Calu3 (cell line): ENCODE results near the gene CCDC184. TPM values are rescaled to one million over a fixed set of nuclear protein-coding genes. Genes with fewer than 3 reads are reported as not detected.
"Not testable (repeated sequence)": the region's sequence is repeated elsewhere in the genome, so short reads cannot be mapped to it uniquely, and the experiment has no call there.

Experiments
- BruUV-seq: library from RNA; stranded (reverse); fragments of 400-500 nt; replicated peaks from 2 replicates; lab custom pipeline; 2021; lab: Mats Ljungman, UMichigan
- CTCF ChIA-PET: fragments of 300-600 bp; sonication (Branson Sonifier 250); formaldehyde crosslinking; loops from one replicate; lab custom pipeline; 2022; ENCODE audit warnings: antibody characterized with exemption; lab: Charles Lee
- DNase-seq: peaks from one replicate; pipeline ENCODE4 v3.0.0; 2022
- H3K27ac Mint-ChIP-seq: one replicate; pipeline ENCODE4 v1.8.0; 2022; ENCODE audit warnings: mixed read lengths; ENCODE audit not compliant: unreplicated experiment
- H3K27me3 Mint-ChIP-seq: one replicate; pipeline ENCODE4 v1.8.0; 2022; ENCODE audit warnings: mixed read lengths; ENCODE audit not compliant: unreplicated experiment
- H3K36me3 Mint-ChIP-seq: one replicate; pipeline ENCODE4 v1.8.0; 2022; ENCODE audit warnings: mild to moderate bottlenecking, moderate library complexity, mixed read lengths; ENCODE audit not compliant: insufficient read depth, unreplicated experiment
- H3K4me1 Mint-ChIP-seq: one replicate; pipeline ENCODE4 v1.8.0; 2022; ENCODE audit warnings: mild to moderate bottlenecking, low read depth, mixed read lengths; ENCODE audit not compliant: unreplicated experiment
- H3K4me3 Mint-ChIP-seq: one replicate; pipeline ENCODE4 v1.8.0; 2022; ENCODE audit warnings: mild to moderate bottlenecking, low read depth, moderate library complexity, mixed read lengths; ENCODE audit not compliant: unreplicated experiment
- H3K9me3 Mint-ChIP-seq: one replicate; pipeline ENCODE4 v1.8.0; 2022; ENCODE audit warnings: low read depth, mixed read lengths; ENCODE audit not compliant: unreplicated experiment
- intact Hi-C: fragments of 100-400 bp; cut with micrococcal nuclease; formaldehyde crosslinking; loops from one replicate; pipeline ENCODE4 v1.10.0; 2022; ENCODE audit not compliant: unreplicated experiment
- total RNA-seq: library from RNA; stranded (reverse); gene quantifications from 2 replicates; pipeline ENCODE4 v1.2.3, GENCODE V29; 2022
- TF ChIP-seq, protein P1 (sequence below): fragments of 200-600 bp; IDR thresholded peaks from one replicate; pipeline ENCODE4 v1.8.0; 2022; ENCODE audit warnings: antibody characterized with exemption; ENCODE audit not compliant: unreplicated experiment

The CCDC184 gene
- total RNA-seq, 1 experiment from 2014 or later, result 0.45 TPM

- H3K9me3 Mint-ChIP-seq, result no peaks in the 10 kb centered on the region
- TF ChIP-seq, protein P1, sequence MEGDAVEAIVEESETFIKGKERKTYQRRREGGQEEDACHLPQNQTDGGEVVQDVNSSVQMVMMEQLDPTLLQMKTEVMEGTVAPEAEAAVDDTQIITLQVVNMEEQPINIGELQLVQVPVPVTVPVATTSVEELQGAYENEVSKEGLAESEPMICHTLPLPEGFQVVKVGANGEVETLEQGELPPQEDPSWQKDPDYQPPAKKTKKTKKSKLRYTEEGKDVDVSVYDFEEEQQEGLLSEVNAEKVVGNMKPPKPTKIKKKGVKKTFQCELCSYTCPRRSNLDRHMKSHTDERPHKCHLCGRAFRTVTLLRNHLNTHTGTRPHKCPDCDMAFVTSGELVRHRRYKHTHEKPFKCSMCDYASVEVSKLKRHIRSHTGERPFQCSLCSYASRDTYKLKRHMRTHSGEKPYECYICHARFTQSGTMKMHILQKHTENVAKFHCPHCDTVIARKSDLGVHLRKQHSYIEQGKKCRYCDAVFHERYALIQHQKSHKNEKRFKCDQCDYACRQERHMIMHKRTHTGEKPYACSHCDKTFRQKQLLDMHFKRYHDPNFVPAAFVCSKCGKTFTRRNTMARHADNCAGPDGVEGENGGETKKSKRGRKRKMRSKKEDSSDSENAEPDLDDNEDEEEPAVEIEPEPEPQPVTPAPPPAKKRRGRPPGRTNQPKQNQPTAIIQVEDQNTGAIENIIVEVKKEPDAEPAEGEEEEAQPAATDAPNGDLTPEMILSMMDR, result no peak
- H3K4me1 Mint-ChIP-seq, result no peaks in the 10 kb centered on the region
- H3K36me3 Mint-ChIP-seq, result no peaks in the 10 kb centered on the region
- no TSS peak for BruUV-seq
- H3K4me3 Mint-ChIP-seq, result no peak overlapping the region
- intact Hi-C loops, result no loop called here
- H3K27me3 Mint-ChIP-seq, result no peaks in the 10 kb centered on the region
- CTCF ChIA-PET, result no interaction called here
- DNase-seq, result no peak
- H3K27ac Mint-ChIP-seq, result no peak overlapping the region
Observed at GRCh38 chr12:48221645-48222044, 38.2 kb downstream of the CCDC184 start.

DNA sequence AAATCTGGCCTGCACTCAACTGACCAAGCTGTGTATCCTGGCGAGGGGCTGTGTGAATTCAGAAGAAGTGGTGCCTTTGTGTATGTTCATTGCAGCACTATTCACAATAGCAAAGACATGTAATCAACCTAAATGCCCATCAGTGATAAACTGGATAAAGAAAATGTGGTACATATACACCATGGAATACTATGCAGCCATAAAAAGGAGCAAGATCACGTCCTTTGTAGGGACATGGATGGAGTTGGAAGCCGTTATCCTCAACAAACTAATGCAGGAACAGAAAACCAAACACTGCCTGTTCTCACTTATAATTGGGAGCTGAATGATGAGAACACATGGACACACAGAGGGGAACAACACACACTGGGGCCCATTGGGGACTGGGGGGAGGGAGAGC, 41.1 kb downstream of the CCDC184 start:
- CTCF ChIA-PET, intact Hi-C loops, H3K27me3 Mint-ChIP-seq: not testable (repeated sequence)

DNA sequence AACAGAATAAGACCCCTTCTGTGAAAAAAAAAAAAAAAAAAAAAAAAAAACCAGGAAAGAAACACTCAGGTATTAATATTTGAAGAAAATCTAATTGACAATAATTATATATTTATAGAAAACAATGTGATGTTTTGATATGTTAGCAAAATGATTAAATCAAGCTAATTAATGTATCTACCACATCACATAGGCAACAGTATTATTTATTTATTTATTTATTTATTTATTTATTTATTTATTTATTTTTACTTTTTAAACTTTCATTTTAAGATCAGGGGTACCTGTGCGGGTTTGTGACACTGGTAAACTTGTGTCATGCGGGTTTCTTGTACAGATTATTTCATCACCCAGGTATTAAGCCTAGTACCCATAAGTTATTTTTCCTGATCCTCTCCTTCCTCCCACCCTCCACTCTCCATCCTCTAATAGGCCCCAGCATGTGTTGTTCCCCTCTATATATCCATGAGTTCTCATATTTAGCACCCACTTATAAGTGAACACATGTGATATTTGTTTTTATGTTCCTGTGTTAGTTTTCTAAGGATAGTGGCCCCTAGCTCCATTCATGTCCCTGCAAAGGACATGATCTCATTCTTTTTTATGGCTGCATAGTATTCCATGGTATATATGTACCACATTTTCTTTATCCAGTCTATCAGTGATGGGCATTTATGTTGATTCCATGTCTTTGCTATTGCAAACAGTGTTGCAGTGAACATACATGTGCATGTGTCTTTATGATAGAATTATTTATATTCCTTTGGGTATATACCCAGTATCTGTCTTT, 47.9 kb downstream of the CCDC184 start:
- not testable (repeated sequence) for BruUV-seq, H3K9me3 Mint-ChIP-seq

More for the DNA sequence above, 41.1 kb downstream of the CCDC184 start:
- H3K4me3 Mint-ChIP-seq, H3K4me1 Mint-ChIP-seq, H3K27ac Mint-ChIP-seq, BruUV-seq, H3K9me3 Mint-ChIP-seq, DNase-seq, H3K36me3 Mint-ChIP-seq: not testable (repeated sequence)

More for the DNA sequence above, 47.9 kb downstream of the CCDC184 start:
- H3K27me3 Mint-ChIP-seq, H3K36me3 Mint-ChIP-seq, H3K27ac Mint-ChIP-seq, CTCF ChIA-PET, intact Hi-C loops, H3K4me1 Mint-ChIP-seq, H3K4me3 Mint-ChIP-seq, DNase-seq: not testable (repeated sequence)

Other genes with a start within 250 kb of the CCDC184 start
- 67.2 and 77.3 TPM in 2 replicates for gene TMEM106C, start 220.0 kb upstream of the CCDC184 start, total RNA-seq
- 0.50 TPM in 1 of 2 replicates, not detected in the other for gene COL2A1, start 179.2 kb upstream of the CCDC184 start, total RNA-seq
- 15.6 and 17.7 TPM in 2 replicates for gene SENP1, start 77.6 kb upstream of the CCDC184 start, total RNA-seq
- gene PFKM, start 64.3 kb upstream of the CCDC184 start, total RNA-seq, result 33.3 and 39.4 TPM in 2 replicates
- gene ASB8, start 26.1 kb upstream of the CCDC184 start, total RNA-seq, result 19.2 and 20.4 TPM in 2 replicates
- gene OR10AD1, start 19.6 kb downstream of the CCDC184 start, total RNA-seq, result not detected in 2 replicates
- 9.0 and 9.3 TPM in 2 replicates for gene ZNF641, start 167.3 kb downstream of the CCDC184 start, total RNA-seq